ENCODE results near the gene FBXO48.
A peak's percentile ranks its signal among the peaks of the same experiment; 100 is the strongest.

The FBXO48 gene

GRCh38 chr2:68434981-68435380, 32.1 kb downstream of the FBXO48 start:
- no peak for DNase-seq

- DNase-seq: no peak
Measured at GRCh38 chr2:68432696-68433658, 34.1 kb downstream of the FBXO48 start.

GRCh38 chr2:68431316-68431972, 35.6 kb downstream of the FBXO48 start:
- DNase-seq: no peak

GRCh38 chr2:68429311-68429826, 37.7 kb downstream of the FBXO48 start:
- DNase-seq: no peak

- no peak for DNase-seq
Measured at GRCh38 chr2:68428746-68429145, 38.3 kb downstream of the FBXO48 start.

- no peak for DNase-seq
Measured at GRCh38 chr2:68428126-68428525, 39.0 kb downstream of the FBXO48 start.

- peak; percentile 60 for DNase-seq
Measured at GRCh38 chr2:68426848-68427579, 40.1 kb downstream of the FBXO48 start.

GRCh38 chr2:68426446-68426845, 40.6 kb downstream of the FBXO48 start:
- no peak for DNase-seq

- no peak for DNase-seq
Measured at GRCh38 chr2:68425503-68425902, 41.6 kb downstream of the FBXO48 start.

GRCh38 chr2:68423966-68424650, 43.0 kb downstream of the FBXO48 start:
- DNase-seq: no peak

GRCh38 chr2:68420254-68420910, 46.7 kb downstream of the FBXO48 start:
- DNase-seq: no peak

GRCh38 chr2:68418855-68419254, 48.2 kb downstream of the FBXO48 start:
- DNase-seq: no peak

- no peak for DNase-seq
Measured at GRCh38 chr2:68418419-68418818, 48.7 kb downstream of the FBXO48 start.

- DNase-seq: no peak
Measured at GRCh38 chr2:68417926-68418325, 49.2 kb downstream of the FBXO48 start.

- no peak for DNase-seq
Measured at GRCh38 chr2:68416081-68416675, 50.9 kb downstream of the FBXO48 start.

GRCh38 chr2:68415521-68415920, 51.6 kb downstream of the FBXO48 start:
- no peak for DNase-seq

GRCh38 chr2:68414876-68415275, 52.2 kb downstream of the FBXO48 start:
- DNase-seq: no peak

GRCh38 chr2:68414452-68414851, 52.6 kb downstream of the FBXO48 start:
- DNase-seq: no peak

- no peak for DNase-seq
Measured at GRCh38 chr2:68413466-68413865, 53.6 kb downstream of the FBXO48 start.

- no peak for DNase-seq
Measured at GRCh38 chr2:68412127-68412819, 54.8 kb downstream of the FBXO48 start.
